NB4 (cell line): ENCODE measurements around the gene MPV17.
"Not testable (repeated sequence)": the region's sequence is repeated elsewhere in the genome, so short reads cannot be mapped to it uniquely, and the experiment has no call there.

Source experiments
- DNase-seq: peaks from one replicate; pipeline ENCODE4 v3.0.0; 2010; ENCODE audit warnings: low read depth
- H3K4me3 ChIP-seq: one replicate; pipeline ENCODE4 v1.5.1; 2011; ENCODE audit warnings: mild to moderate bottlenecking, low read depth, low read length, moderate library complexity
- CTCF ChIP-seq: IDR thresholded peaks from one replicate; pipeline ENCODE4 v1.5.1; 2012; ENCODE audit warnings: low read depth, low read length
- MAX ChIP-seq: IDR thresholded peaks from 2 replicates; pipeline ENCODE4 v1.6.1; 2011; ENCODE audit warnings: low read depth, low read length
- MYC ChIP-seq: IDR thresholded peaks from 2 replicates; pipeline ENCODE4 v1.6.1; 2011; ENCODE audit warnings: low read depth, low read length
- POLR2A ChIP-seq: IDR thresholded peaks from 2 replicates; pipeline ENCODE4 v1.6.1; 2011; ENCODE audit warnings: mild to moderate bottlenecking; ENCODE audit not compliant: insufficient read length; ENCODE audit errors: extremely low read depth

Gene MPV17

DNA sequence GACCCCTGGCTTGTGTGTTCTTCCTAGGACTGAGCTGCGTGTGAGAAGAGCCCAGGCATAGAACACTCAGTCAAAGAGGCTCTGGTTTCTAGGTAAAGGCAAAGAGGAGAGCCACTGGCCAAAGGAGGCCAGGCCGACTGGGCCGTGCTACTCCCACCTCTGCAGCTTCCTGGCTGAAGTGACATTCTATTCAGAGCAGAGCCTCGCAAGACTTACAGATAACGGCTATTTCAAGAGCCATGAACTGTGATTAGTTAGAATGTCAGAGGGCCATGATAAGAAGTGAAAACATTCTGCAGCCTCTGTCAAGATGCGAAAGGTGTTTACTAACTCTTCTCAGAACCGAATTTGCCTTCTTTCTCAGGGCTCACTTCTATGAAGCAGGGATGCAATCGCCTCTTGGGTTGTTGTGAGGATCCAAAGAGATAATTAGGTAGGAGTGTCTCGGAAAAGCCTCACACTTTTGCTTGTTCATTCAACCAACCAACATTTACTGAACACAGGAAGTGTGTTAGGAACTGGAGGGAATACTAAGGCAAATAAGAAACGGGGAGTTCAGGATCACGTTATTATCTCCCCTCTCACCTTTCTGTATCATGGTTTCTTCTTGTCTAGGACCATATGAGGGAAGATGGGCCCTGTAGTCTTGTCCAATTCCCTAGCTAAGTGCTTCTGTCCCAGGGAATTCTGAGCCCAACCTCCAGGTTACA is 51.1 kb downstream of the MPV17 start:
- H3K4me3 ChIP-seq, result no peak overlapping the region
- no peak for TF ChIP-seq CTCF
- no peak for TF ChIP-seq POLR2A
- TF ChIP-seq MAX, result no peak
- no peak for TF ChIP-seq MYC
- no peak for DNase-seq

DNA sequence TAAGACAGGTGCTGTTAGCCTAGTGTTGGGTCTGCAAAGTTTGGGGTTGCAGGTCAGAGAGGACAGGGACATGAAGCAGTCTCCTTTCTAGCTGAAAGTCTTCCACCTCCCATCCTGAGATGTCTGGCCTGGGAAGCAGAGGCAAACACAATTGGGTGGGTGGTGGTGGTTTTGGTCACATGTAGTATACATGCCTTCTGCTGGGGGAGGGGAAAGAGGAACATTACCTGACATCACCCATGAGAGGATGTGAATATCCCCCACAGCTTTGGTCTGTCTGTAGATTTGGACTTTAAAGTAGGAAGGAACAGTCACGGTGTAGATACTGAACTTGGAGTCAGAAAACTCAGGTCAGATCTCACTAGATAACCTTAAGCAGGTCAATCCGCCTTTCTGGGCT is 52.2 kb downstream of the MPV17 start:
- peak; percentile 20 for DNase-seq
- TF ChIP-seq MYC (no peak), MAX (0 out of 2 replicates have a peak, but pooled peaks have one; percentile 15)
- H3K4me3 ChIP-seq, result no peak overlapping the region

- no peak for TF ChIP-seq MAX
- no peak for TF ChIP-seq CTCF
- TF ChIP-seq POLR2A, result no peak
- no peak for TF ChIP-seq MYC
- H3K4me3 ChIP-seq, result no peak overlapping the region
- DNase-seq, result no peak
These were observed 52.8 kb downstream of the MPV17 start for GRCh38 chr2:27270131-27270530.

- DNase-seq, H3K4me3 ChIP-seq: not testable (repeated sequence)
These were observed 54.6 kb downstream of the MPV17 start for GRCh38 chr2:27268296-27268695.

DNA sequence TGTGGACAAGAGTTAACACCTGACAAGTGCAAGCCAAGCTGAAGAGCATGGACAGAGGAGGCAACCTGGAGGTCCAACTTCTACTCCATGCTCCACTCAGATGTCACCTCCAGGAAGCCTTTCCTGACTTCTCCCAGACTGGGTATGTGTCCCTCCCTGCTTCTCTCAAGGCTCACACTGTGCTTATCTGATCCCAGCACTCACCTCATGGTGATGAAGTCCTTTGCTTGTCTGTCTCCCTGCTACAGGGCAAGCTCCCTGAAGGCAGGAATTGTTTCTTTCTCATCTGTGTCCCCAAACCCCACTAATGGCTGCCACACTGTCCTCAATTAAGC is 57.4 kb downstream of the MPV17 start:
- no peak for DNase-seq
- no peak overlapping the region for H3K4me3 ChIP-seq
- TF ChIP-seq MAX, result no peak
- no peak for TF ChIP-seq CTCF
- no peak for TF ChIP-seq MYC
- TF ChIP-seq POLR2A, result no peak

DNA sequence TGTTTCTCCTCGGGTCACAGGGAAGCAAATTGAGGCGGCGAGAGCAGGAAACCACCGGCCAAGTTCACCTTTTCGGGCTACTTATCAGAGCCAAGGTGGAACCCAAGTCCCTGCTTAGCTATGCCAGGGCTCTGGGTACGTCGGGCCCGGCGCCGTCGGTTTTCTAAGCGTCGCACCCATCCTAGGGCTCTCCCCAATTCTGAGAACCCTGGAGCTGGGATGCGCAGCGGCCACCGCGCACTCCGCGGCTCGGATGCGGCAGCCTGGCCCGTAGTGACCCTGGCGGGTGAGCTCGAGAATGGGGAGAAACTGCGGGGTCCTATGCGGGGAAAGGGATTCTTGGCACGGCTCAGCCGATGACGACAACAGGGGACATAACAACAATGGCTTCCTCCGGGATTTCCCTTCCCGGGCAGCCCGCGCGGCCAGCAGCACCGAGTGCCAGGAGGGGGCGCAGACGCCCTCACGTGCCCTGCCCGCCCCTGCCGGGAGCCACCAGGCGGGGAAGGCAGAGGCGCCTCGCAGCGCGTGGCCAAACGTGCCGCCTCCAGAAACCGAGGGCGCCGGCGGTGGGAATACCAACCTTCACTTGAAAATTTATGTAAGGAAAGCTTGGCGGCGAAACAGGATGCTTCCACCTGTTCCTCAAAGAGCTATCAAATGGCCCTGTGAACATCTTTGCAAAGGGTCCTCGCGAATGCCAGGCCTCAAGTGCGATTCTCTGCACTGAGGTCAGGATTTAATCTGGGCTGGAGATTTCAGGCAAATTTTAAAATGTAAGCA is 58.0 kb downstream of the MPV17 start:
- peak; percentile 68 for DNase-seq
- peak overlapping the region; percentile 7 for H3K4me3 ChIP-seq
- TF ChIP-seq CTCF (peak; percentile 74), MYC (no peak), MAX (no peak)

GRCh38 chr2:27264253-27264752 is 58.6 kb downstream of the MPV17 start:
- DNase-seq, result no peak
- TF ChIP-seq MAX, result no peak
- H3K4me3 ChIP-seq, result no peak overlapping the region
